WTC11 (cell line): ENCODE measurements around the gene PUSL1. TPM values are rescaled to one million over a fixed set of nuclear protein-coding genes. Genes with fewer than 3 reads are reported as not detected.

Experiments used
- ATAC-seq: fragments of 200-7000 bp; cut with Tn5 transposase; 2 replicates; pipeline ENCODE4 v1.10.0; 2021; ENCODE audit warnings: mild to moderate bottlenecking, moderate library complexity
- CTCF ChIA-PET: fragments of 300-600 bp; sonication (Branson Sonifier 250); formaldehyde crosslinking; loops from one replicate; lab custom pipeline; 2021; ENCODE audit warnings: antibody characterized with exemption; lab: Charles Lee
- POLR2A ChIA-PET: fragments of 350-600 bp; sonication (Branson Sonifier 250); formaldehyde crosslinking; loops from one replicate; lab custom pipeline; 2021; ENCODE audit warnings: antibody characterized with exemption; lab: Charles Lee
- DNase-seq: peaks from one replicate; pipeline ENCODE4 v3.0.0; 2021; ENCODE audit warnings: low spot score
- H3K27ac Mint-ChIP-seq: 2 replicates; pipeline ENCODE4 v1.8.0; 2021; ENCODE audit warnings: mixed read lengths
- H3K27me3 Mint-ChIP-seq: 2 replicates; pipeline ENCODE4 v1.8.0; 2021; ENCODE audit warnings: low read depth, mild to moderate bottlenecking, moderate library complexity, mixed read lengths
- H3K36me3 Mint-ChIP-seq: 2 replicates; pipeline ENCODE4 v1.8.0; 2021; ENCODE audit warnings: mixed read lengths
- H3K4me1 Mint-ChIP-seq: 2 replicates; pipeline ENCODE4 v1.8.0; 2022; ENCODE audit warnings: mixed read lengths
- H3K4me3 Mint-ChIP-seq: 2 replicates; pipeline ENCODE4 v1.8.0; 2021; ENCODE audit warnings: mild to moderate bottlenecking, moderate library complexity, mixed read lengths
- H3K9me3 Mint-ChIP-seq: 2 replicates; pipeline ENCODE4 v1.8.0; 2021; ENCODE audit warnings: mixed read lengths
- EMX1 ChIP-seq: fragments of 250-450 bp; sonication (Bioruptor Pico); IDR thresholded peaks from 2 replicates; pipeline ENCODE4 v1.8.0; 2021; ENCODE audit warnings: mild to moderate bottlenecking
- FOXJ3 ChIP-seq: sonication (generic); formaldehyde crosslinking; IDR thresholded peaks from 2 replicates; pipeline ENCODE4 v1.9.0; 2021; ENCODE audit warnings: missing genetic modification reagents, mild to moderate bottlenecking, borderline replicate concordance
- FOXP1 ChIP-seq: sonication (generic); formaldehyde crosslinking; IDR thresholded peaks from 2 replicates; pipeline ENCODE4 v1.8.0; 2022; ENCODE audit warnings: missing genetic modification reagents, mild to moderate bottlenecking, moderate library complexity, borderline replicate concordance
- JAZF1 ChIP-seq: fragments of 250-450 bp; sonication (Bioruptor Pico); IDR thresholded peaks from 2 replicates; pipeline ENCODE4 v1.9.0; 2021; ENCODE audit warnings: moderate library complexity, mild to moderate bottlenecking, inconsistent platforms
- NFATC4 ChIP-seq: fragments of 250-450 bp; sonication (Bioruptor Pico); IDR thresholded peaks from 2 replicates; pipeline ENCODE4 v1.9.0; 2021; ENCODE audit warnings: mild to moderate bottlenecking
- NFYB ChIP-seq: sonication (generic); formaldehyde crosslinking; conservative IDR thresholded peaks from 2 replicates; pipeline ENCODE4 v1.8.0; 2022; ENCODE audit warnings: low read depth, missing genetic modification reagents
- OVOL2 ChIP-seq: fragments of 250-450 bp; sonication (Bioruptor Pico); IDR thresholded peaks from 2 replicates; pipeline ENCODE4 v1.9.0; 2021; ENCODE audit warnings: mild to moderate bottlenecking, borderline replicate concordance
- SOX15 ChIP-seq: fragments of 250-450 bp; sonication (Bioruptor Pico); IDR thresholded peaks from 2 replicates; pipeline ENCODE4 v1.9.0; 2021; ENCODE audit warnings: mild to moderate bottlenecking
- SP1 ChIP-seq: sonication (generic); formaldehyde crosslinking; conservative IDR thresholded peaks from 2 replicates; pipeline ENCODE4 v1.8.1; 2022; ENCODE audit warnings: missing genetic modification reagents
- TEAD1 ChIP-seq: sonication (generic); formaldehyde crosslinking; IDR thresholded peaks from 2 replicates; pipeline ENCODE4 v1.8.0; 2022; ENCODE audit warnings: mild to moderate bottlenecking, missing genetic modification reagents
- ZNF232 ChIP-seq: sonication (generic); formaldehyde crosslinking; IDR thresholded peaks from 2 replicates; pipeline ENCODE4 v1.8.0; 2022; ENCODE audit warnings: mild to moderate bottlenecking, missing genetic modification reagents
- ZNF396 ChIP-seq: fragments of 250-450 bp; sonication (Bioruptor Pico); IDR thresholded peaks from 2 replicates; pipeline ENCODE4 v1.8.0; 2021; ENCODE audit warnings: mild to moderate bottlenecking, moderate library complexity, borderline replicate concordance
- total RNA-seq: library from RNA; stranded (reverse); gene quantifications from 3 replicates; pipeline ENCODE4 v1.2.3, GENCODE V29; 2021
- TF ChIP-seq, protein P1 (sequence below): sonication (generic); formaldehyde crosslinking; IDR thresholded peaks from 2 replicates; pipeline ENCODE4 v1.8.1; 2023; ENCODE audit warnings: mild to moderate bottlenecking, missing genetic modification reagents, moderate library complexity
- TF ChIP-seq, protein P2 (sequence below): sonication (generic); formaldehyde crosslinking; IDR thresholded peaks from 2 replicates; pipeline ENCODE4 v1.8.1; 2022; ENCODE audit warnings: missing genetic modification reagents, borderline replicate concordance
- TF ChIP-seq, protein P3 (sequence below): sonication (generic); formaldehyde crosslinking; IDR thresholded peaks from 2 replicates; pipeline ENCODE4 v1.8.1; 2022; ENCODE audit warnings: low read depth, mild to moderate bottlenecking, moderate library complexity, missing genetic modification reagents, borderline replicate concordance
- TF ChIP-seq, protein P4 (sequence below): sonication (generic); formaldehyde crosslinking; IDR thresholded peaks from 2 replicates; pipeline ENCODE4 v1.8.1; 2022; ENCODE audit warnings: low read depth, missing genetic modification reagents, borderline replicate concordance
- TF ChIP-seq, protein P5 (sequence below): sonication (generic); formaldehyde crosslinking; IDR thresholded peaks from 2 replicates; pipeline ENCODE4 v1.8.0; 2023; ENCODE audit warnings: missing genetic modification reagents, mild to moderate bottlenecking, borderline replicate concordance
- TF ChIP-seq, protein P6 (sequence below): sonication (generic); formaldehyde crosslinking; IDR thresholded peaks from 2 replicates; pipeline ENCODE4 v1.8.0; 2023; ENCODE audit warnings: missing genetic modification reagents
- TF ChIP-seq, protein P7 (sequence below): sonication (generic); formaldehyde crosslinking; IDR thresholded peaks from 2 replicates; pipeline ENCODE4 v1.8.1; 2022; ENCODE audit warnings: mild to moderate bottlenecking, missing genetic modification reagents, moderate library complexity, borderline replicate concordance

The PUSL1 gene
- total RNA-seq, 1 experiment from 2014 or later: 51.5 TPM

DNA sequence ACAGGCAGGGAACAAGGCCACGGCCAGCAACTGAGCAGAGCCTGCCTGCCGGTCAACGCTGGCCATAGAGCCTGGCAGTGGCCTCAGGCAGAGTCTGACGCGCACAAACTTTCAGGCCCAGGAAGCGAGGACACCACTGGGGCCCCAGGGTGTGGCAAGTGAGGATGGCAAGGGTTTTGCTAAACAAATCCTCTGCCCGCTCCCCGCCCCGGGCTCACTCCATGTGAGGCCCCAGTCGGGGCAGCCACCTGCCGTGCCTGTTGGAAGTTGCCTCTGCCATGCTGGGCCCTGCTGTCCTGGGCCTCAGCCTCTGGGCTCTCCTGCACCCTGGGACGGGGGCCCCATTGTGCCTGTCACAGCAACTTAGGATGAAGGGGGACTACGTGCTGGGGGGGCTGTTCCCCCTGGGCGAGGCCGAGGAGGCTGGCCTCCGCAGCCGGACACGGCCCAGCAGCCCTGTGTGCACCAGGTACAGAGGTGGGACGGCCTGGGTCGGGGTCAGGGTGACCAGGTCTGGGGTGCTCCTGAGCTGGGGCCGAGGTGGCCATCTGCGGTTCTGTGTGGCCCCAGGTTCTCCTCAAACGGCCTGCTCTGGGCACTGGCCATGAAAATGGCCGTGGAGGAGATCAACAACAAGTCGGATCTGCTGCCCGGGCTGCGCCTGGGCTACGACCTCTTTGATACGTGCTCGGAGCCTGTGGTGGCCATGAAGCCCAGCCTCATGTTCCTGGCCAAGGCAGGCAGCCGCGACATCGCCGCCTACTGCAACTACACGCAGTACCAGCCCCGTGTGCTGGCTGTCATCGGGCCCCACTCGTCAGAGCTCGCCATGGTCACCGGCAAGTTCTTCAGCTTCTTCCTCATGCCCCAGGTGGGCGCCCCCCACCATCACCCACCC is 22.9 kb downstream of the PUSL1 start, which contains the start of gene TAS1R3 (continued):
- TF ChIP-seq, protein P1, sequence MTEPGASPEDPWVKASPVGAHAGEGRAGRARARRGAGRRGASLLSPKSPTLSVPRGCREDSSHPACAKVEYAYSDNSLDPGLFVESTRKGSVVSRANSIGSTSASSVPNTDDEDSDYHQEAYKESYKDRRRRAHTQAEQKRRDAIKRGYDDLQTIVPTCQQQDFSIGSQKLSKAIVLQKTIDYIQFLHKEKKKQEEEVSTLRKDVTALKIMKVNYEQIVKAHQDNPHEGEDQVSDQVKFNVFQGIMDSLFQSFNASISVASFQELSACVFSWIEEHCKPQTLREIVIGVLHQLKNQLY (CRISPR knock-in tag): no peak
- TF ChIP-seq, protein P2, sequence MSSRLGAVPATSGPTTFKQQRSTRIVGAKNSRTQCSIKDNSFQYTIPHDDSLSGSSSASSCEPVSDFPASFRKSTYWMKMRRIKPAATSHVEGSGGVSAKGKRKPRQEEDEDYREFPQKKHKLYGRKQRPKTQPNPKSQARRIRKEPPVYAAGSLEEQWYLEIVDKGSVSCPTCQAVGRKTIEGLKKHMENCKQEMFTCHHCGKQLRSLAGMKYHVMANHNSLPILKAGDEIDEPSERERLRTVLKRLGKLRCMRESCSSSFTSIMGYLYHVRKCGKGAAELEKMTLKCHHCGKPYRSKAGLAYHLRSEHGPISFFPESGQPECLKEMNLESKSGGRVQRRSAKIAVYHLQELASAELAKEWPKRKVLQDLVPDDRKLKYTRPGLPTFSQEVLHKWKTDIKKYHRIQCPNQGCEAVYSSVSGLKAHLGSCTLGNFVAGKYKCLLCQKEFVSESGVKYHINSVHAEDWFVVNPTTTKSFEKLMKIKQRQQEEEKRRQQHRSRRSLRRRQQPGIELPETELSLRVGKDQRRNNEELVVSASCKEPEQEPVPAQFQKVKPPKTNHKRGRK (CRISPR knock-in tag): no peak
- no peak for TF ChIP-seq OVOL2
- TF ChIP-seq, protein P3, sequence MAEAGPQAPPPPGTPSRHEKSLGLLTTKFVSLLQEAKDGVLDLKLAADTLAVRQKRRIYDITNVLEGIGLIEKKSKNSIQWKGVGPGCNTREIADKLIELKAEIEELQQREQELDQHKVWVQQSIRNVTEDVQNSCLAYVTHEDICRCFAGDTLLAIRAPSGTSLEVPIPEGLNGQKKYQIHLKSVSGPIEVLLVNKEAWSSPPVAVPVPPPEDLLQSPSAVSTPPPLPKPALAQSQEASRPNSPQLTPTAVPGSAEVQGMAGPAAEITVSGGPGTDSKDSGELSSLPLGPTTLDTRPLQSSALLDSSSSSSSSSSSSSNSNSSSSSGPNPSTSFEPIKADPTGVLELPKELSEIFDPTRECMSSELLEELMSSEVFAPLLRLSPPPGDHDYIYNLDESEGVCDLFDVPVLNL: no peak
- TF ChIP-seq ZNF396 (CRISPR knock-in tag): no peak
- no peak for TF ChIP-seq JAZF1 (CRISPR knock-in tag)
- no peak for TF ChIP-seq FOXJ3 (CRISPR knock-in tag)
- TF ChIP-seq EMX1 (CRISPR knock-in tag): no peak
- no peak for TF ChIP-seq NFATC4 (CRISPR knock-in tag)
- TF ChIP-seq ZNF232 (CRISPR knock-in tag): no peak

DNA sequence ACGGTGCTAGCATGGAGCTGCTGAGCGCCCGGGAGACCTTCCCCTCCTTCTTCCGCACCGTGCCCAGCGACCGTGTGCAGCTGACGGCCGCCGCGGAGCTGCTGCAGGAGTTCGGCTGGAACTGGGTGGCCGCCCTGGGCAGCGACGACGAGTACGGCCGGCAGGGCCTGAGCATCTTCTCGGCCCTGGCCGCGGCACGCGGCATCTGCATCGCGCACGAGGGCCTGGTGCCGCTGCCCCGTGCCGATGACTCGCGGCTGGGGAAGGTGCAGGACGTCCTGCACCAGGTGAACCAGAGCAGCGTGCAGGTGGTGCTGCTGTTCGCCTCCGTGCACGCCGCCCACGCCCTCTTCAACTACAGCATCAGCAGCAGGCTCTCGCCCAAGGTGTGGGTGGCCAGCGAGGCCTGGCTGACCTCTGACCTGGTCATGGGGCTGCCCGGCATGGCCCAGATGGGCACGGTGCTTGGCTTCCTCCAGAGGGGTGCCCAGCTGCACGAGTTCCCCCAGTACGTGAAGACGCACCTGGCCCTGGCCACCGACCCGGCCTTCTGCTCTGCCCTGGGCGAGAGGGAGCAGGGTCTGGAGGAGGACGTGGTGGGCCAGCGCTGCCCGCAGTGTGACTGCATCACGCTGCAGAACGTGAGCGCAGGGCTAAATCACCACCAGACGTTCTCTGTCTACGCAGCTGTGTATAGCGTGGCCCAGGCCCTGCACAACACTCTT is 23.8 kb downstream of the PUSL1 start:
- DNase-seq: no peak
- no peaks in the 10 kb centered on the region for H3K4me1 Mint-ChIP-seq
- POLR2A ChIA-PET: interaction anchor here (0.5 to 2.0 kb wide), 3 partner anchors 11 to 193 kb away, joined by 3 to 5 read pairs (median 4); no protein-coding TSS in a partner anchor
- H3K36me3 Mint-ChIP-seq: no peaks in the 10 kb centered on the region
- ATAC-seq: no peak
- no peak overlapping the region for H3K4me3 Mint-ChIP-seq
- H3K27me3 Mint-ChIP-seq: no peaks in the 10 kb centered on the region
- CTCF ChIA-PET: interaction anchor here (1.0 kb wide), 1 partner anchor 42 kb away, joined by 3 read pairs; no protein-coding TSS in a partner anchor
- no peak overlapping the region for H3K27ac Mint-ChIP-seq
- H3K9me3 Mint-ChIP-seq: peaks cover 4% of the 10 kb centered on the region
- TF ChIP-seq, protein P4, sequence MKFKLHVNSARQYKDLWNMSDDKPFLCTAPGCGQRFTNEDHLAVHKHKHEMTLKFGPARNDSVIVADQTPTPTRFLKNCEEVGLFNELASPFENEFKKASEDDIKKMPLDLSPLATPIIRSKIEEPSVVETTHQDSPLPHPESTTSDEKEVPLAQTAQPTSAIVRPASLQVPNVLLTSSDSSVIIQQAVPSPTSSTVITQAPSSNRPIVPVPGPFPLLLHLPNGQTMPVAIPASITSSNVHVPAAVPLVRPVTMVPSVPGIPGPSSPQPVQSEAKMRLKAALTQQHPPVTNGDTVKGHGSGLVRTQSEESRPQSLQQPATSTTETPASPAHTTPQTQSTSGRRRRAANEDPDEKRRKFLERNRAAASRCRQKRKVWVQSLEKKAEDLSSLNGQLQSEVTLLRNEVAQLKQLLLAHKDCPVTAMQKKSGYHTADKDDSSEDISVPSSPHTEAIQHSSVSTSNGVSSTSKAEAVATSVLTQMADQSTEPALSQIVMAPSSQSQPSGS: no peak
- TF ChIP-seq ZNF396 (CRISPR knock-in tag) (no peak), SOX15 (CRISPR knock-in tag) (no peak), NFYB (CRISPR knock-in tag) (no peak), FOXP1 (CRISPR knock-in tag) (no peak), SP1 (CRISPR knock-in tag) (no peak), TEAD1 (CRISPR knock-in tag) (no peak)
- TF ChIP-seq, protein P5, sequence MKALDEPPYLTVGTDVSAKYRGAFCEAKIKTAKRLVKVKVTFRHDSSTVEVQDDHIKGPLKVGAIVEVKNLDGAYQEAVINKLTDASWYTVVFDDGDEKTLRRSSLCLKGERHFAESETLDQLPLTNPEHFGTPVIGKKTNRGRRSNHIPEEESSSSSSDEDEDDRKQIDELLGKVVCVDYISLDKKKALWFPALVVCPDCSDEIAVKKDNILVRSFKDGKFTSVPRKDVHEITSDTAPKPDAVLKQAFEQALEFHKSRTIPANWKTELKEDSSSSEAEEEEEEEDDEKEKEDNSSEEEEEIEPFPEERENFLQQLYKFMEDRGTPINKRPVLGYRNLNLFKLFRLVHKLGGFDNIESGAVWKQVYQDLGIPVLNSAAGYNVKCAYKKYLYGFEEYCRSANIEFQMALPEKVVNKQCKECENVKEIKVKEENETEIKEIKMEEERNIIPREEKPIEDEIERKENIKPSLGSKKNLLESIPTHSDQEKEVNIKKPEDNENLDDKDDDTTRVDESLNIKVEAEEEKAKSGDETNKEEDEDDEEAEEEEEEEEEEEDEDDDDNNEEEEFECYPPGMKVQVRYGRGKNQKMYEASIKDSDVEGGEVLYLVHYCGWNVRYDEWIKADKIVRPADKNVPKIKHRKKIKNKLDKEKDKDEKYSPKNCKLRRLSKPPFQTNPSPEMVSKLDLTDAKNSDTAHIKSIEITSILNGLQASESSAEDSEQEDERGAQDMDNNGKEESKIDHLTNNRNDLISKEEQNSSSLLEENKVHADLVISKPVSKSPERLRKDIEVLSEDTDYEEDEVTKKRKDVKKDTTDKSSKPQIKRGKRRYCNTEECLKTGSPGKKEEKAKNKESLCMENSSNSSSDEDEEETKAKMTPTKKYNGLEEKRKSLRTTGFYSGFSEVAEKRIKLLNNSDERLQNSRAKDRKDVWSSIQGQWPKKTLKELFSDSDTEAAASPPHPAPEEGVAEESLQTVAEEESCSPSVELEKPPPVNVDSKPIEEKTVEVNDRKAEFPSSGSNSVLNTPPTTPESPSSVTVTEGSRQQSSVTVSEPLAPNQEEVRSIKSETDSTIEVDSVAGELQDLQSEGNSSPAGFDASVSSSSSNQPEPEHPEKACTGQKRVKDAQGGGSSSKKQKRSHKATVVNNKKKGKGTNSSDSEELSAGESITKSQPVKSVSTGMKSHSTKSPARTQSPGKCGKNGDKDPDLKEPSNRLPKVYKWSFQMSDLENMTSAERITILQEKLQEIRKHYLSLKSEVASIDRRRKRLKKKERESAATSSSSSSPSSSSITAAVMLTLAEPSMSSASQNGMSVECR: no peak
- TF ChIP-seq, protein P6, sequence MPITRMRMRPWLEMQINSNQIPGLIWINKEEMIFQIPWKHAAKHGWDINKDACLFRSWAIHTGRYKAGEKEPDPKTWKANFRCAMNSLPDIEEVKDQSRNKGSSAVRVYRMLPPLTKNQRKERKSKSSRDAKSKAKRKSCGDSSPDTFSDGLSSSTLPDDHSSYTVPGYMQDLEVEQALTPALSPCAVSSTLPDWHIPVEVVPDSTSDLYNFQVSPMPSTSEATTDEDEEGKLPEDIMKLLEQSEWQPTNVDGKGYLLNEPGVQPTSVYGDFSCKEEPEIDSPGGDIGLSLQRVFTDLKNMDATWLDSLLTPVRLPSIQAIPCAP (CRISPR knock-in tag): no peak
- TF ChIP-seq, protein P3: no peak
- TF ChIP-seq, protein P7, sequence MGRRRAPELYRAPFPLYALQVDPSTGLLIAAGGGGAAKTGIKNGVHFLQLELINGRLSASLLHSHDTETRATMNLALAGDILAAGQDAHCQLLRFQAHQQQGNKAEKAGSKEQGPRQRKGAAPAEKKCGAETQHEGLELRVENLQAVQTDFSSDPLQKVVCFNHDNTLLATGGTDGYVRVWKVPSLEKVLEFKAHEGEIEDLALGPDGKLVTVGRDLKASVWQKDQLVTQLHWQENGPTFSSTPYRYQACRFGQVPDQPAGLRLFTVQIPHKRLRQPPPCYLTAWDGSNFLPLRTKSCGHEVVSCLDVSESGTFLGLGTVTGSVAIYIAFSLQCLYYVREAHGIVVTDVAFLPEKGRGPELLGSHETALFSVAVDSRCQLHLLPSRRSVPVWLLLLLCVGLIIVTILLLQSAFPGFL (CRISPR knock-in tag): no peak
